G401 (cell line): ENCODE measurements around the gene DISC1. TPM values are rescaled to one million over a fixed set of nuclear protein-coding genes. Genes with fewer than 3 reads are reported as not detected.
"Not testable (repeated sequence)": the region's sequence is repeated elsewhere in the genome, so short reads cannot be mapped to it uniquely, and the experiment has no call there.

Experiments
- DNase-seq: peaks from one replicate; pipeline ENCODE4 v3.0.0-alpha.2; 2015; ENCODE audit warnings: low spot score
- in situ Hi-C: cut with HindIII; loops from 2 replicates; pipeline ENCODE4 v1.10.0; 2016; ENCODE audit warnings: low sequenced_read_pairs, mixed read lengths
- total RNA-seq: library from RNA; depleted of rRNA; stranded (reverse); fragments of >200 nt; shearing (Covaris generic); gene quantifications from 2 replicates; pipeline ENCODE4 v1.2.3, GENCODE V29; 2014

DISC1 gene
- total RNA-seq, 1 experiment from 2014 or later, result 6.1 TPM

DNA sequence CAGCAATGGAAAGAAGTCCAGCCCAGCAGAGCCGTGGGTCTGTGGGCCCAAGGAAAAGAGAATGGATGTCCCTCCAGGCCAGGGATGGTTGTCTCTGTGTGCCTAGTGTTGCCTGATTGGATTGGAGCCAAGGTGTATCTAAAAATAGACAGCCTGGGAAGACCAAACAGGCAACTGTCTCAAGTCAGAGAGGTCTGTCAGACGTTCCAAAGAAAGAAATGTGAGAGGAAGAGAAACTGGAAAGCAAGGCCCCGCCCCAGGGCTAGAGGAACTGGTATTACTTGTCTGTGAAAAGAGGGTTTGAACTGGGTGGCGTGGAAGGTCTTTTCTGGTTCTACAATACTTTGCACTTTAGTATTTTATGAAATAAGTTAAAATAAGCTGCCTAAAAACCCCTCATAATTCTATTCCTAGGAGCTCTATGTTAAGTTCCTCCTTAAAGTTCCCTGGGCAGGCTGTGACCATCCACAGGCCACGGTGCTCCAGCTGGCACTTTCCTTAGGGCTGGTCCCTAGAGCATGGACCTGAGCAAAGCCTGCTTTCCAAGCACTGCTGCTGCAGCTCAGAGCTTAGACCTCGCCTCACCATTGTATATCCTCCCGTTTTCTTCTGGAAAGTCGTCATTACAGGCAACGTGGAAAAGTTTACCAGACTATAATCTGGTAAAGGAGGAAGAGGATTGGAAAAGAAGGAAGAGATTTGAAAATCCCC is 151.6 kb downstream of the DISC1 start:
- in situ Hi-C loops, result no loop called here
- no peak for DNase-seq

- DNase-seq, result no peak
- in situ Hi-C loops, result no loop called here
Observed at GRCh38 chr1:231779081-231779480, 152.5 kb downstream of the DISC1 start.

- DNase-seq, result no peak
- in situ Hi-C loops, result no loop called here
Observed at GRCh38 chr1:231781892-231782291, 155.3 kb downstream of the DISC1 start.

GRCh38 chr1:231785073-231785472 is 158.5 kb downstream of the DISC1 start:
- DNase-seq, in situ Hi-C loops: not testable (repeated sequence)

- in situ Hi-C loops, result no loop called here
- no peak for DNase-seq
Observed at GRCh38 chr1:231786126-231786525, 159.5 kb downstream of the DISC1 start.

GRCh38 chr1:231792634-231793033 is 166.0 kb downstream of the DISC1 start:
- no peak for DNase-seq

GRCh38 chr1:231793893-231794292 is 167.3 kb downstream of the DISC1 start:
- no peak for DNase-seq
- in situ Hi-C loops, result no loop called here

More at GRCh38 chr1:231792634-231793033, 166.0 kb downstream of the DISC1 start:
- in situ Hi-C loops, result no loop called here

- no peak for DNase-seq
- in situ Hi-C loops, result no loop called here
Observed at GRCh38 chr1:231796141-231796540, 169.6 kb downstream of the DISC1 start.

GRCh38 chr1:231799363-231799986 is 172.9 kb downstream of the DISC1 start:
- in situ Hi-C loops, result no loop called here
- DNase-seq, result no peak

DNA sequence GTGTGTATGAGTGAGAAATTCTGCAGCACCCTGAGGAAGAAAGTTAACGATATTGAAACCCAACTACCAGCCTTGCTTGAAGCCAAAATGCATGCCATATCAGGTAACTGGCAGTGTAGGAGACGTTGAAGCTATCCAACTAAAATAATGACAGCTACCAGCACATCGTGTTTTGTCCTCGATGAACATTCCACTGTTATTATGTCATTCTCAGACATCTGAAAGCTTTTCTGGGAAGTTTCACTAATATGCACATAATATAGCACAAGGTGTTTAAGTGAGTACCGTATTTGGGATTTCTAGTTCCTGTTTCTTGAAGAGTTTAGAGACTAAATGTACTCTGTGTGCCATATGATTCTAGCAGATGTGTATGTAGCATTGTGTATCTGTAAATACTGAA is 173.5 kb downstream of the DISC1 start:
- DNase-seq, result no peak
- in situ Hi-C loops, result no loop called here

DNA sequence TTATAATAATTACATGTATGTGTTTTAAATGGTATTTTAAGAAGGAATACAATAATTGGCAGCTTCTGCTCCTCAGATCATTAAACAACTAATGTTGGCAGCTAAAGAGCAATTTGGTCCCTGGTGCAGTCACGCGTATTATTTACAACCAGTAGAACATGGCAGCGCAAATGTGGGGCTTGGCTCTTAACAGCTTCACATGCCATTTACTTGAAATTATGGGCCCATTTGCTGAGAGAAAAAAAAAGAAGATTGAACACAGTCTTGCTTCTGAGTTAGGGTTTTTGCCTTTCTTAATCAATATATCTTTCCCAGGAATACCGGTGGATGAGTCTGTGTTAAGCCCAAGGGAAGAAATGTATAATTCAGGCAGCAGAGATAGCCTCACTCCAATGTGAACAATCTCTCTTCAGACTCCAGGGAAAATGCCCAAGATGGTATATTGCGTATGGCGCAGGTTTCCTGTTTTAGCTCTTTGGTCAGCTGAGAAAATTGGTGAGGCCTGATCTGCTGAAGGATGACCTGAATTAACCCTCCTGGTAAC is 174.5 kb downstream of the DISC1 start:
- in situ Hi-C loops, result no loop called here
- DNase-seq, result no peak

DNA sequence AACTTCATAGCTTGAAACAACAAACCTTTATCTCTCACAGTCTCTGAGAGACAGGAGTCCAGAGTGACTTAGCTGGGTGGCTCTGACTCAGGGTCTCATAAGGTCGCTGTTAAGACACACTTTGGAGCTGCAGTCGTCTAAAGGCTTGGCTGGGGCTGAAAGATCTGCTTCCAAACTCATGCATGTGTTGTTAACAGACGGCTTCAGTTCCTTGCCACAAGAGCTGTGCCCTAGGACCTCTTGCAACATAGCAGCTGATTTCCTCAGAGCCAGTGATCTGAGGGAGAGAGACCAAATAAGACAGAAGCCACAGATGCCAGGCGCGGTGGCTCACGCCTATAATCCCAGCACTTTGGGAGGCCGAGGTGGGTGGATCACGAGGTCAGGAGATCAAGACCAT is 176.8 kb downstream of the DISC1 start:
- no peak for DNase-seq
- in situ Hi-C loops, result no loop called here

DNA sequence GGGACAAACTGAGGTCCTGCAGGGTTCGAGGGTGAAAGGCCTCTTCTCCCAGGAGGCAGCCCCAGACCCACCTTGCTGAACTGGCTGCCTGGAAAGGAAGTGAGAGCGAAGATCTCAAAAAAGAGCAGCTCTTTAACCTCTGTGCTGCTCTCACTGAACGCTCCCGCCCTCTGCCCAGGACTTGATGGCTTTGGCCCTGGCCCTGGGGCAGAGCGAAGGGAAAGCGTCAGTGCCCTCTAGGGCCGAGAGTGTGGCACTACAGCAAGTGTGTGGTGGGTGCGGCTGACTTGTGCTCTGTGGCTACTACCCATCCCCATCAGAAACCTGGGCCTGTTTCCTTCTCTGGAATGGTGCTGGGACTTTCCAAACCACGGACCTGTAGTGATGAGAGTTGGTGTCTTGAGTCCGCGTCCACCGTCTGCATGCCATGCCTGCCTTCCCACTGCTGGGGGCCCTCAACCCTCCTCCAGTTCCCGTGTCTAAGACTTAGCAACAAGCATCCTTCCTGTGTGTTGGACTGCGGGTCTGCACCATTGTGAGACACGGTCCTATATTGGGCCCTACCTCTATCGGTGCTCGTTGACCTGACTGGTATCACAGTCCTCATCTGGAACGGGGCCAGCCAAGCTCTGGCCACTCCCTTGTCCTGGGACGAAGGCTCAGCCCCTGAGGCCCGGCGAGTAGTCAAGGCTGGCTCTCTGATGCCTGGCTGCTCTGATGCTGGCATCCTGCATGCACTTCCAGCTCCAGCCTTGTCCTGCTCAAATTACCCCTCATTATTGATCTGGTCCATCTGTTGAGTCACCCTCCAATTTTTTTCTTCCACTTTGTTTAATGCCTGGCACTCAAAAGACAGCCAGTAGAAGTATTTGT is 180.3 kb downstream of the DISC1 start:
- DNase-seq, result peak; percentile 30
- in situ Hi-C loops, result no loop called here

DNA sequence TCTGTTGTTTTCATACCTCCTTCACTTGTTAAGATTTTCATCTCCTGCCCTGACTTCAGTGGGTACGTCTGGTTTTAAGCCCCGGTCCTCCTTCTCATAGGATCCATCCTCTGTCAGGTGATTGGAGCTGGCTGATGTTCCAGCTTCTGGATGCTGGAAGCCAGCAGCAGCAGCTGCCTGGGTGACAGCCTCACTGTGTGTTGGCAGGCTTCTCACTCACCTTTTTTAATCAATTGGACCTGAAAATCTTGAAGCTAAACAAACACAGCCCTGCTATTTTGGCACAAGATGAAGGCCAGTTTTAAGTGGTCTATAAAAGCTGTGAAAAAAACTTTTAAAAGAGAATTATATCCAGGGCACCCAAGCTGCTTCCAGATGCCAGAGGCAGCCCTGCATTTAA is 181.0 kb downstream of the DISC1 start:
- in situ Hi-C loops, result no loop called here

DNA sequence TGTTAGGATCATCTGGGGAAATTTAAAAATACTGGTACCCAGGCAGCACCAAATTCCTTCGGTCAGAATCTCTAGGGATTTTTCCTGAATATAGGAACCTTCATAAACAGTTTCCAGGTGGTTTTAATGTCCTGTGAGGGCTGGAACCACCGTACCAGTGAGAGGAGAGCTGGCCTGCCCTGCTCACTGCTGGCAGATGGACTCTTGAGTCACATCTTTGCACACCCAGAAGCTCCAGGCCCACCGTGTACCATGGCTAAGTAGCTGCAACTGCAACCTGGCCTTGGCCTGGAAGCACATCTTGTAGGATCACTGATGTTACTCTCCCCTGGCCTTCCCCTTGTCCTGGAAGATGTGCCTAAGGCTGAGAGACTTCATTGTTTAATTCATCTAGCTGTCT is 181.5 kb downstream of the DISC1 start:
- DNase-seq, result no peak
- in situ Hi-C loops, result no loop called here

More for the DNA sequence above, 181.0 kb downstream of the DISC1 start:
- DNase-seq, result no peak

- in situ Hi-C loops, result no loop called here
- no peak for DNase-seq
Observed at GRCh38 chr1:231808990-231809389, 182.4 kb downstream of the DISC1 start.

DNA sequence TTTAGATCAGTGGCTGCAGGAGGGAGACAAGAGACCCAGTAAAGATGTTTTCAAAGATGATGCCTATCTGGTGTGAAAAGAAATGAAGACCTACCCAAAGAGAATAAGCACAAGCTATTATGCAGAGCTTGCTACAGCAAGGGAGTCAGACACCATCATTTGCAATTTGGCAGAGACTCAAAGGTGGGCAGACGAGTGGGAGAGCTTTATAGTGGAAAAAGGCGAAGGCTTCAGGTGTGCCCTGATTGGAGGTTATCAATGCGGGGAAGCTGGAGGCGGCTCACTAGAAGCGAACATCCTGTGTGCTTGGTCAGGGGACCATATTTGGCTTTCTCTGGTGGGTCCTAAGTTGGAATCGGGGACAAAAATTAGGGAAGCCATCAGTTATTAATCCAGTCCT is 183.8 kb downstream of the DISC1 start:
- in situ Hi-C loops, result no loop called here
- no peak for DNase-seq

DNA sequence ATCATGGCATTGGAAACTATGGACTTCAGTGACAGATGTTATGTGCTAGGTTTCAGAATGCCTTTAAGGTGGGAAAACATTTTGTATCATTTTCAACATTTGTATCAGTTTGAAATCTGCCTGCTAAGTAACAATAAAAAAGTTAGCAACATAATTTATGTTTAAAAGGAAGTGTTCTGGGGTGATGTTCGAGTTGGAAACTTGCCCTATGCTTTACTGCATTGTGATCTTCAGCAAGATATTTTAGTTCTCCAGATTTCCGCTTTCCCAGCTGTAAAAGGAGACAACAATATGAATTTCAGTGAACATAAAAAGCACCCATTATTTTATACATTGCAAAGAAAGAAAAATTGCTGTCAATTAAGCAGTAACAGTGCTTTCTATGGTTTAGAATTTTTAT is 187.4 kb downstream of the DISC1 start:
- in situ Hi-C loops, result no loop called here

GRCh38 chr1:231814521-231814920 is 187.9 kb downstream of the DISC1 start:
- DNase-seq, result no peak
- in situ Hi-C loops, result no loop called here

More for the DNA sequence above, 187.4 kb downstream of the DISC1 start:
- DNase-seq, result no peak

DNA sequence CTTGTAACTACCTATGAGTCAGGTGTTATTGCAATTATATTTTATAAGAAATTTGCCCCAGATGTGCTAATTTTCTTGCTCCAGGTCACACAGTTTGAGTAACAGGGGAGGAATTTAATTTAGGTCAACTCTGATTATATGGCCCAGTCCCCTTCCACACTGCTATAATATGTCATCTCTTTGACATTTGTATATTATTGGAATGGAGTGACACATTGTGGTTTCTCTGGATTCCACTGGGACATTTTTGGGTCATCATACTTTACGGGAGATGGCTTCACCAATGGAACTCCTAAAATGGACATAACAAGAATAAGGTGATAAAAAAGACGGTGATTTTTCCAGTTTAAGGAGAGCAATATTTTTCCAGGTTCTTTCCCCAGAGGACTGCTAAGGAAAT is 191.2 kb downstream of the DISC1 start:
- no peak for DNase-seq

More for the DNA sequence above, 191.2 kb downstream of the DISC1 start:
- in situ Hi-C loops, result no loop called here
